Mesenchymal stem cell (in vitro differentiated cells and primary cell): ENCODE results near the gene RRH.

Experiments used
- DNase-seq: peaks from one replicate; pipeline ENCODE4 v3.0.0-alpha.2; 2013
- H2AFZ ChIP-seq: one replicate; pipeline ENCODE4 v1.6.1; 2013; ENCODE audit warnings: low read depth, mild to moderate bottlenecking, control low read depth, inconsistent platforms, low read length, moderate library complexity
- H2AK5ac ChIP-seq: 2 replicates; pipeline ENCODE4 v1.6.1; 2013; ENCODE audit warnings: low read length, moderate library complexity, mild to moderate bottlenecking, inconsistent platforms; ENCODE audit not compliant: severe bottlenecking
- H2BK120ac ChIP-seq: one replicate; pipeline ENCODE4 v1.6.1; 2013; ENCODE audit warnings: low read depth, mild to moderate bottlenecking, inconsistent platforms, low read length, moderate library complexity
- H2BK12ac ChIP-seq, 2 experiments: one replicate each; pipeline ENCODE4 v1.6.1; 2013; ENCODE audit warnings: inconsistent platforms in 2 of 2, low read length in 2 of 2, mild to moderate bottlenecking in 2 of 2, moderate library complexity in 2 of 2, control low read depth in 1 of 2
- H2BK15ac ChIP-seq: one replicate; pipeline ENCODE4 v1.6.1; 2013; ENCODE audit warnings: mild to moderate bottlenecking, low read depth, inconsistent platforms; ENCODE audit not compliant: poor library complexity, severe bottlenecking
- H2BK5ac ChIP-seq: 2 replicates; pipeline ENCODE4 v1.6.1; 2013; ENCODE audit warnings: low read depth, mild to moderate bottlenecking, low read length, control low read depth, inconsistent platforms; ENCODE audit not compliant: poor library complexity, severe bottlenecking
- H3K14ac ChIP-seq, 2 experiments: one replicate each; pipeline ENCODE4 v1.6.1; 2013; ENCODE audit warnings: inconsistent platforms in 2 of 2, low read length in 2 of 2, control low read depth in 1 of 2, mild to moderate bottlenecking in 1 of 2, moderate library complexity in 1 of 2
- H3K18ac ChIP-seq, 2 experiments: one replicate each; pipeline ENCODE4 v1.6.1; 2013; ENCODE audit warnings: inconsistent platforms in 2 of 2, low read length in 2 of 2, control low read depth in 1 of 2, low read depth in 1 of 2, mild to moderate bottlenecking in 1 of 2
- H3K23ac ChIP-seq, 2 experiments: one replicate each; pipeline ENCODE4 v1.6.1; 2013; ENCODE audit warnings: inconsistent platforms in 2 of 2, low read length in 2 of 2, mild to moderate bottlenecking in 2 of 2, moderate library complexity in 2 of 2, control low read depth in 1 of 2
- H3K27ac ChIP-seq: 2 replicates; pipeline ENCODE4 v1.5.1; 2013; ENCODE audit warnings: mild to moderate bottlenecking, moderate library complexity, low read length, control low read depth, inconsistent platforms; ENCODE audit not compliant: poor library complexity, severe bottlenecking
- H3K27me3 ChIP-seq, 2 experiments: 2 replicates each; pipeline versions ENCODE4 v1.6.1 to v1.7.0; 2013; ENCODE audit warnings: low read length in 2 of 2, mild to moderate bottlenecking in 2 of 2, moderate library complexity in 2 of 2, control low read depth in 1 of 2, inconsistent platforms in 1 of 2; ENCODE audit not compliant: control insufficient read depth in 1 of 2, insufficient read depth in 1 of 2
- H3K36me3 ChIP-seq, 2 experiments: 2 replicates each; pipeline versions ENCODE4 v1.6.1 to v1.7.0; 2013; ENCODE audit warnings: low read length in 2 of 2, control low read depth in 1 of 2, inconsistent platforms in 1 of 2, low read depth in 1 of 2, mild to moderate bottlenecking in 1 of 2; ENCODE audit not compliant: insufficient read depth in 2 of 2, control insufficient read depth in 1 of 2
- H3K4ac ChIP-seq, 2 experiments: one replicate each; pipeline ENCODE4 v1.6.1; 2013; ENCODE audit warnings: inconsistent platforms in 2 of 2, low read length in 2 of 2, mild to moderate bottlenecking in 2 of 2, moderate library complexity in 2 of 2, control low read depth in 1 of 2, low read depth in 1 of 2
- H3K4me1 ChIP-seq: 2 replicates; pipeline ENCODE4 v1.6.1; 2013; ENCODE audit warnings: low read depth, low read length, control low read depth; ENCODE audit not compliant: control insufficient read depth, insufficient read depth
- H3K4me2 ChIP-seq: 2 replicates; pipeline ENCODE4 v1.6.1; 2013; ENCODE audit warnings: low read length, mild to moderate bottlenecking, inconsistent platforms; ENCODE audit not compliant: poor library complexity, severe bottlenecking
- H3K4me3 ChIP-seq, 2 experiments: 2 replicates each; pipeline versions ENCODE4 v1.5.1 to v1.7.0; 2013; ENCODE audit warnings: low read length in 2 of 2, mild to moderate bottlenecking in 2 of 2, control low read depth in 1 of 2, low read depth in 1 of 2; ENCODE audit not compliant: insufficient read depth in 1 of 2
- H3K79me1 ChIP-seq: replicated peaks from 2 replicates; pipeline ENCODE4 v1.6.1; 2013; ENCODE audit warnings: mild to moderate bottlenecking, control low read depth, low read length, inconsistent platforms; ENCODE audit not compliant: poor library complexity, severe bottlenecking
- H3K9ac ChIP-seq: 2 replicates; pipeline ENCODE4 v1.7.0; 2013; ENCODE audit warnings: mild to moderate bottlenecking, low read length, moderate library complexity
- H3K9me3 ChIP-seq: 2 replicates; pipeline ENCODE4 v1.7.0; 2013; ENCODE audit warnings: mild to moderate bottlenecking, low read length; ENCODE audit not compliant: control insufficient read depth
- H4K8ac ChIP-seq: one replicate; pipeline ENCODE4 v1.6.1; 2013; ENCODE audit warnings: inconsistent platforms, mild to moderate bottlenecking, low read length, moderate library complexity
- H4K91ac ChIP-seq: one replicate; pipeline ENCODE4 v1.6.1; 2013; ENCODE audit warnings: mild to moderate bottlenecking, low read length, inconsistent platforms
- WGBS: methylation state at CpG from one replicate; pipeline ENCODE4 v1.1.7; 2013; ENCODE audit warnings: mixed read lengths; 5-methylcytosine and 5-hydroxymethylcytosine counted together

The RRH gene

DNA sequence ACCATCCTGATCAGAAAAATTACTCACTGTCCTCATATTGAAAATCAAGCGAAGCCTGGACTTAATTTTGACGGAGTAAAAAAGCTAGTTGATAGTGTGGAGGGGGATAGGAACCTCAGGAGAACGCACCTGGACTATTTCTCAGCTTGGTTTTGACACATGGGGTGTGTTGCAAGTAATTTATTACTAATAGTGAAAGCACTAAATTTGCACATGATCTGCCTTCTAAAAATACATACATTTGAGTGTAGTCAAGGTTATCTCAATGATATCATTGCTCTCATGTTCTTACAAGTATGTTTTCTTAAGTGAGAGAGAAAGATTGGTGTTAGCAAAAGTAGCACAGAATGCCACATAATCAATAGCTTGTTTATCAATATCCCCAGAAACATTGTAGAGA, 49.6 kb downstream of the RRH start:
- H3K9me3 ChIP-seq = no peaks in the 10 kb centered on the region
- no peak overlapping the region for H3K4ac ChIP-seq
- H3K18ac ChIP-seq = no peak overlapping the region
- WGBS = 86% methylated on average over 3 of the region's 3 CpGs
- peaks cover 0 to 3% of the 10 kb centered on the region in 2 experiments for H3K27me3 ChIP-seq
- no peak overlapping the region for H3K4me2 ChIP-seq
- H4K91ac ChIP-seq = no peak overlapping the region
- no peaks in the 10 kb centered on the region for H3K36me3 ChIP-seq
- no peak overlapping the region for H3K14ac ChIP-seq
- no peak overlapping the region for H2BK5ac ChIP-seq
- H3K4me1 ChIP-seq = no peaks in the 10 kb centered on the region
- no peak for DNase-seq
- no peaks in the 10 kb centered on the region for H3K79me1 ChIP-seq
- H2BK12ac ChIP-seq = no peak overlapping the region
- H4K8ac ChIP-seq = no peak overlapping the region
- H3K9ac ChIP-seq = no peak overlapping the region
- no peak overlapping the region for H3K23ac ChIP-seq
- H2AFZ ChIP-seq = no peak overlapping the region
- no peak overlapping the region for H2BK15ac ChIP-seq
- H3K27ac ChIP-seq = no peak overlapping the region
- H3K4me3 ChIP-seq = no peak overlapping the region
- H2BK120ac ChIP-seq = no peak overlapping the region
- H2AK5ac ChIP-seq = no peak overlapping the region

DNA sequence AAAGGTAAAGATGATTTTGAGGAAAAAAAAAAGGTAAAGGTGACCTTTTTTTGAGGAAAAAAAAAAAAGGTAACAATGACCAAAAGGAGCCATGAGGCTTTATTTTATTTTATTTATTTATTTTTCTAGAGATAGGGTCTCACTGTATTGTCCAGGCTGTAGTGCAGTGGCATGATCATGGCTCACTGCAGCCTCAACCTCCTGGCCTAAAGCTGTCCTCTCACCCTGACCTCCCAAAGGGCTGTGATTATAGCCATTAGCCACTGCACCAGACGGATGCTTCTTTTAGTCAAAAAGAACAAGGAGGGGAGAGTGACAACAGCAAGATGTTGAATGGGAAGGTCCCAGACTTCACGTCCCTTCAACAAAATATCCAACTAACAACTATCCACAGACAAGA, 50.6 kb downstream of the RRH start:
- Histone ChIP-seq H3K4me3 (no peak overlapping the region), H3K27ac (no peak overlapping the region), H2AFZ (no peak overlapping the region), H3K36me3 (no peaks in the 10 kb centered on the region), H2BK12ac (no peak overlapping the region), H2BK15ac (no peak overlapping the region), H3K14ac (no peak overlapping the region), H4K8ac (no peak overlapping the region), H3K4me1 (no peaks in the 10 kb centered on the region), H3K27me3 (peaks cover 0 to 3% of the 10 kb centered on the region in 2 experiments), H3K23ac (no peak overlapping the region), H3K9me3 (no peaks in the 10 kb centered on the region), H2AK5ac (no peak overlapping the region), H2BK5ac (no peak overlapping the region), H3K9ac (no peak overlapping the region), H3K4me2 (no peak overlapping the region), H3K18ac (no peak overlapping the region), H4K91ac (no peak overlapping the region), H3K4ac (no peak overlapping the region), H3K79me1 (no peaks in the 10 kb centered on the region), H2BK120ac (no peak overlapping the region)
- no peak for DNase-seq
- WGBS = 67% methylated on average over 1 of the region's 2 CpGs

DNA sequence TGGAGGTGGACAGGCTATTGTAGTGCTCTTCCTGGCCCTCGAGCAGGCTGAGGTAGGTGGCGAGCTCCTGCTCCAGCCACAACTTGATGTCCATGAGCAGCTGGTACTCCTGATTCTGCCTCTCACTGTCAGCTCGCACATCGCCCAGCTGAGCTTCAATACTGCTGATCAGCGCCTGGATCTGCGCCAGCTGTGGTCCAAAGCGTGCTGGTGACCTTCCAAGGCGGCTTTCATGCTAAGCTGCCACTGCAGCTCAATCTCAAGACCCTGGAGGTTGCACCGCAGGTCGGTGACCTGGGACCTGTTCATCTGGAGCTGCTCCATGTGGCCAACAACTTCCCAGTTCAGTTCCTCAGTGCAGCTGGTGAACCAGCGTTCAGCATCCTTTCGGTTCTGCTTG, 51.3 kb downstream of the RRH start:
- Histone ChIP-seq H2BK15ac (no peak overlapping the region), H3K27ac (no peak overlapping the region), H3K14ac (no peak overlapping the region), H3K27me3 (peaks cover 0 to 3% of the 10 kb centered on the region in 2 experiments), H2AK5ac (no peak overlapping the region), H3K79me1 (no peaks in the 10 kb centered on the region), H2BK12ac (no peak overlapping the region), H3K4ac (no peak overlapping the region), H2BK120ac (no peak overlapping the region), H2BK5ac (no peak overlapping the region), H3K4me1 (no peaks in the 10 kb centered on the region), H4K8ac (no peak overlapping the region), H2AFZ (no peak overlapping the region), H3K4me2 (no peak overlapping the region), H3K9ac (no peak overlapping the region), H3K36me3 (no peaks in the 10 kb centered on the region), H3K18ac (peak overlapping the region in 1 of 2 experiments; percentile 50), H3K4me3 (no peak overlapping the region), H3K23ac (no peak overlapping the region), H3K9me3 (no peaks in the 10 kb centered on the region), H4K91ac (no peak overlapping the region)
- 78% methylated on average over 12 of the region's 12 CpGs for WGBS
- DNase-seq = no peak

DNA sequence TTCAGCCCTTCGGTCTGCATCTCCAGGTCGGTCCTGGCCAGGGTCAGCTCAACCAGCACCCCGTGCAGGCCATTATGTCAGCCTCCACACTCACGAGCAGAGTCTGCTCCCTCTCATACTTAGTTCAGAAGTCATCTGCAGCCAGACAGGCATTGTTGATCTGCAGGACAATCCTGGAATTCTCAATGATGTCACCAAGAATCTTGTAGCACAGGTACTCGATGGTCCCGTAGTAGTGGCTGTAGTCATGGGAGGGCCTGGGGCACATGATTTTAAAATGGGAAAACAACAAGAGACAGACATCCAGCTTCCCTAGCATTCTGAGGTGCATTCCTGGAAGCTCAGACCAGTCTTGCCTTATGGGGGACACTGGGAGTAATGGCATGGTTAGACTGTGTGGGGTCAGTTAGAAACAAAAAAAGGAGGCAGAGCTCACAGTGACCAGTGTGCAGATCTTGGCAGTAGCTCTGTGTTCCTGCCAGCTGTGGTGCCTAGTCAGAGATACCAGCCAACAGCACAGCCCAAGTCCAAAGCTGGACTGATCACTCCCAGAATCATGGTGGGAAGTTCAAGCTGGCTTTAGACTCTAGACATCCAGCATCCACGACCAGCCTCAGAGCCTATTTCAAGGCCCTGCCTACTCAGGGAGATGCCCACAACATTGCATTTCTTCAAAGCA, 52.0 kb downstream of the RRH start:
- Histone ChIP-seq H3K9me3 (no peaks in the 10 kb centered on the region), H3K14ac (no peak overlapping the region)

More for the DNA sequence above, 52.0 kb downstream of the RRH start:
- no peak overlapping the region for H3K18ac ChIP-seq
- H3K4ac ChIP-seq = no peak overlapping the region
- H3K79me1 ChIP-seq = no peaks in the 10 kb centered on the region
- H3K27me3 ChIP-seq = peaks cover 0 to 3% of the 10 kb centered on the region in 2 experiments
- no peak overlapping the region for H4K91ac ChIP-seq
- H3K9ac ChIP-seq = no peak overlapping the region
- H2AK5ac ChIP-seq = no peak overlapping the region
- no peak overlapping the region for H4K8ac ChIP-seq
- H3K4me1 ChIP-seq = no peaks in the 10 kb centered on the region
- H2BK120ac ChIP-seq = no peak overlapping the region
- H2BK15ac ChIP-seq = no peak overlapping the region
- no peaks in the 10 kb centered on the region for H3K36me3 ChIP-seq
- 88% methylated on average over 7 of the region's 7 CpGs for WGBS
- H3K23ac ChIP-seq = no peak overlapping the region
- H2BK5ac ChIP-seq = no peak overlapping the region
- H3K4me2 ChIP-seq = no peak overlapping the region
- H2AFZ ChIP-seq = no peak overlapping the region
- no peak overlapping the region for H3K27ac ChIP-seq
- H2BK12ac ChIP-seq = no peak overlapping the region
- H3K4me3 ChIP-seq = no peak overlapping the region
- DNase-seq = no peak
